Endodermal cell (in vitro differentiated cells): Measurements from ENCODE around the gene FYCO1. TPM values are rescaled to one million over a fixed set of nuclear protein-coding genes. Genes with fewer than 3 reads are reported as not detected.

Source experiments
- DNase-seq: peaks from one replicate; pipeline ENCODE4 v3.0.0-alpha.2; 2017
- H3K27ac ChIP-seq: 2 replicates; pipeline ENCODE4 v1.5.1; 2013; ENCODE audit warnings: mild to moderate bottlenecking, low read depth, low read length, moderate library complexity
- H3K27me3 ChIP-seq: 2 replicates; pipeline ENCODE4 v1.6.1; 2013; ENCODE audit warnings: mild to moderate bottlenecking, low read length, moderate library complexity; ENCODE audit not compliant: insufficient read depth, control insufficient read depth, poor library complexity, severe bottlenecking
- H3K36me3 ChIP-seq: 2 replicates; pipeline ENCODE4 v1.7.0; 2013; ENCODE audit warnings: mild to moderate bottlenecking, low read length, moderate library complexity; ENCODE audit not compliant: control insufficient read depth, insufficient read depth
- H3K4me1 ChIP-seq: one replicate; pipeline ENCODE4 v1.7.0; 2013; ENCODE audit warnings: low read length; ENCODE audit not compliant: control insufficient read depth, insufficient read depth
- H3K4me3 ChIP-seq: 2 replicates; pipeline ENCODE4 v1.5.1; 2013; ENCODE audit warnings: mild to moderate bottlenecking, low read length, moderate library complexity
- H3K9ac ChIP-seq: 2 replicates; pipeline ENCODE4 v1.6.1; 2013; ENCODE audit warnings: mild to moderate bottlenecking, low read length, moderate library complexity; ENCODE audit not compliant: poor library complexity, severe bottlenecking; ENCODE audit errors: extremely low read depth
- H3K9me3 ChIP-seq: 2 replicates; pipeline ENCODE4 v1.6.1; 2013; ENCODE audit warnings: mild to moderate bottlenecking, low read length, moderate library complexity; ENCODE audit not compliant: control insufficient read depth
- H3K27ac Mint-ChIP-seq: 2 replicates; pipeline ENCODE4 v1.8.0; 2020; ENCODE audit warnings: mixed read lengths
- H3K27me3 Mint-ChIP-seq: 2 replicates; pipeline ENCODE4 v1.8.0; 2021; ENCODE audit warnings: mild to moderate bottlenecking, mixed read lengths; ENCODE audit not compliant: insufficient read depth
- H3K36me3 Mint-ChIP-seq: 2 replicates; pipeline ENCODE4 v1.8.0; 2020; ENCODE audit warnings: low read depth, mixed read lengths
- H3K4me1 Mint-ChIP-seq: 2 replicates; pipeline ENCODE4 v1.8.0; 2020; ENCODE audit warnings: mixed read lengths
- H3K4me3 Mint-ChIP-seq: 2 replicates; pipeline ENCODE4 v1.8.0; 2020; ENCODE audit warnings: mild to moderate bottlenecking, moderate library complexity, mixed read lengths
- H3K9me3 Mint-ChIP-seq: 2 replicates; pipeline ENCODE4 v1.8.0; 2020; ENCODE audit warnings: mild to moderate bottlenecking, mixed read lengths
- WGBS, 2 experiments: methylation state at CpG; one replicate each; pipeline versions ENCODE4 v1.1.5 to v1.1.7; 2013; ENCODE audit warnings: missing lambda C conversion rate in 2 of 2, mixed read lengths in 1 of 2; ENCODE audit not compliant: insufficient coverage in 1 of 2, insufficient read length in 1 of 2; 5-methylcytosine and 5-hydroxymethylcytosine counted together
- total RNA-seq, 2 donors: library from RNA; stranded (reverse); fragmentation: NEBNext Ultra II Directional in 1 of 2; extraction: Animal tissue kit (Norgen Biotek cat#: 25700) in 1 of 2; gene quantifications; 2 replicates in 1 of 2; 3 replicates in 1 of 2; pipeline ENCODE4 v1.2.1, GENCODE V29; 2021
- TF ChIP-seq, protein P1 (sequence below): fragments of 200-600 bp; sonication (generic); conservative IDR thresholded peaks from 2 replicates; pipeline ENCODE4 v1.5.0; 2021; ENCODE audit warnings: antibody characterized with exemption, mild to moderate bottlenecking

Gene FYCO1
- total RNA-seq, 2 donors from 2014 or later, result 11.3 to 11.8 TPM

DNA sequence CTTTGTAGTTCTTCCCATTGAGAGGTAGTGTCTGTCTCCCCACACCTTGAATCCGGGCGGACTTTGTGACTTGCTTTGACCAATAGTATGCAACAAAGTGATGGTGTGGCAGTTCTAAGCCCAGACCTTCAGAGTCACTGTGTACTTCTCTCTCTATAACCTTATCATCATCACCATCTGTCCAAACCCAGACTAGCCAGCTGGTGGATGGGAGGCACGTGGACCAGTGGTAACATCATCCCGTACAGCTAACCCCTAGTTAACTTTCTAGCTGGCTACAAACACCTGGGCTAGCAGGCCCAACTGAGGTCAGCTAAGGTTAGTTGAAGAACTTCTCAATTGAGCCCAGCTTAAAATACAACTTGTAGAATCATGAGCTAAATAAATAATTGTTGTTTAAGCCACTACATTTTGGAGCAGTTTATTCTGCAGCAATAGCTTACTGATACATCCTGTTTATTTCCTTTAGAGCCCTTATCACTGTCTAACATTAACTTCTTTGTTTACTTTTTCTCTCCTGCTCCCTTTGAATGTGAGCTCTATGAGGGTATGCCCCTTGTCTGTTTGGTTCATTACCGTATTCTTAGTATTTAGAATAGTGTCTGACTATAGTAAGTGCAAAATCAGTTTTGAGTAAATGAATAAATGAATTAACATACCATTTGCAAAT, 120.8 kb downstream of the FYCO1 start:
- no peak overlapping the region for H3K9ac ChIP-seq
- no peaks in the 10 kb centered on the region for H3K4me1 ChIP-seq
- no peak overlapping the region for H3K4me3 Mint-ChIP-seq
- peaks cover 15% of the 10 kb centered on the region for H3K4me1 Mint-ChIP-seq
- no peak for DNase-seq
- no peak overlapping the region for H3K27ac ChIP-seq
- H3K36me3 Mint-ChIP-seq, result no peaks in the 10 kb centered on the region
- H3K27me3 Mint-ChIP-seq, result peaks cover 15% of the 10 kb centered on the region
- peaks cover 24% of the 10 kb centered on the region for H3K27me3 ChIP-seq
- H3K36me3 ChIP-seq, result no peaks in the 10 kb centered on the region
- TF ChIP-seq, protein P1, sequence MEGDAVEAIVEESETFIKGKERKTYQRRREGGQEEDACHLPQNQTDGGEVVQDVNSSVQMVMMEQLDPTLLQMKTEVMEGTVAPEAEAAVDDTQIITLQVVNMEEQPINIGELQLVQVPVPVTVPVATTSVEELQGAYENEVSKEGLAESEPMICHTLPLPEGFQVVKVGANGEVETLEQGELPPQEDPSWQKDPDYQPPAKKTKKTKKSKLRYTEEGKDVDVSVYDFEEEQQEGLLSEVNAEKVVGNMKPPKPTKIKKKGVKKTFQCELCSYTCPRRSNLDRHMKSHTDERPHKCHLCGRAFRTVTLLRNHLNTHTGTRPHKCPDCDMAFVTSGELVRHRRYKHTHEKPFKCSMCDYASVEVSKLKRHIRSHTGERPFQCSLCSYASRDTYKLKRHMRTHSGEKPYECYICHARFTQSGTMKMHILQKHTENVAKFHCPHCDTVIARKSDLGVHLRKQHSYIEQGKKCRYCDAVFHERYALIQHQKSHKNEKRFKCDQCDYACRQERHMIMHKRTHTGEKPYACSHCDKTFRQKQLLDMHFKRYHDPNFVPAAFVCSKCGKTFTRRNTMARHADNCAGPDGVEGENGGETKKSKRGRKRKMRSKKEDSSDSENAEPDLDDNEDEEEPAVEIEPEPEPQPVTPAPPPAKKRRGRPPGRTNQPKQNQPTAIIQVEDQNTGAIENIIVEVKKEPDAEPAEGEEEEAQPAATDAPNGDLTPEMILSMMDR, result no peak
- no peak overlapping the region for H3K27ac Mint-ChIP-seq
- H3K4me3 ChIP-seq, result no peak overlapping the region
- no peaks in the 10 kb centered on the region for H3K9me3 ChIP-seq
- 84 to 100% methylated on average over 1 to 5 of the region's 5 CpGs for whole genome bisulfite sequencing, 2 experiments
- no peaks in the 10 kb centered on the region for H3K9me3 Mint-ChIP-seq

DNA sequence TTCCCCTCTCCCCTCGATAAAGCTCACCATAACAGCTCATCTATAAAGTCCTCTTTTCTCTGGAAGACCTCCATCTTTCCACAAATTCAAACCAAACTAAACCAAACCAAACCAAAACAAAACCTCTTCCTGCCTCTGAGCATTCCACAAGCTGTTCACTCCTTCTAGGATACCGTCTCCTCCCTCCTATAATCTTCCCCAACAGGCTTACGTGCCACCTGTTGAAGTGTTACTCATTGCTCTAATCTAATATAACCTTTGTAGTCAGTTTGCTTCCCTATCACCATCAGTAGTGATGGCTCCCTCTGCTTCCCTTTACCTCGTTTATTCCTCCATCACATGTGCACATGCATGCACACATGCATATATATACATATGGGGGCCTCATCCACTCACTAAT, 122.0 kb downstream of the FYCO1 start:
- no peaks in the 10 kb centered on the region for H3K4me1 ChIP-seq
- Mint-ChIP-seq H3K36me3 (no peaks in the 10 kb centered on the region), H3K27ac (no peak overlapping the region), H3K9me3 (no peaks in the 10 kb centered on the region), H3K4me1 (peaks cover 15% of the 10 kb centered on the region), H3K27me3 (peaks cover 10% of the 10 kb centered on the region), H3K4me3 (no peak overlapping the region)
- H3K9ac ChIP-seq, result no peak overlapping the region
- H3K27me3 ChIP-seq, result peaks cover 20% of the 10 kb centered on the region
- H3K36me3 ChIP-seq, result no peaks in the 10 kb centered on the region
- no peak overlapping the region for H3K27ac ChIP-seq
- TF ChIP-seq, protein P1, result no peak
- no peak overlapping the region for H3K4me3 ChIP-seq
- WGBS, 2 experiments, result 83 to 86% methylated on average over 4 of the region's 4 CpGs
- H3K9me3 ChIP-seq, result no peaks in the 10 kb centered on the region
- no peak for DNase-seq

DNA sequence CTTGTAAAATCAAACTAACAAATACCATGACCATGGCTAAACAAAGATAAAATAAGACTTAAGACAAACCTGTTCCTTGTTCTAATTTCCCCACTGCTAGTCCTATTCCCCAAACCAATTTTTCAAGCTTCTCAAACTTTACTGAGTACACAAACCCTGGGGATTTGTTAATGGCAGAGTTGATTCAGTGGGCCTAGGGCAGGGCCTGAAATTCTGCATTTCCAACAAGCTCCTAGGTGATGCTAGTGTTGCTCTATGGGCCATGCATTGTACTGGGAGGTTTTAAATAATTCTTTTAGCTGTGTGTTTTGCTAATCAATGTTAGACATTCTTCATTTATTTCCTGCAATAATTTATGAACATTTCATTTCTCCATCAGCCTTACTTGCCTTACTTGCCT, 122.6 kb downstream of the FYCO1 start:
- Histone ChIP-seq H3K4me1 (no peaks in the 10 kb centered on the region), H3K27ac (no peak overlapping the region), H3K4me3 (no peak overlapping the region), H3K36me3 (no peaks in the 10 kb centered on the region), H3K9ac (no peak overlapping the region), H3K9me3 (no peaks in the 10 kb centered on the region), H3K27me3 (peaks cover 21% of the 10 kb centered on the region)
- TF ChIP-seq, protein P1, result no peak
- Mint-ChIP-seq H3K4me1 (peaks cover 15% of the 10 kb centered on the region), H3K27ac (no peak overlapping the region), H3K9me3 (no peaks in the 10 kb centered on the region), H3K4me3 (no peak overlapping the region), H3K36me3 (no peaks in the 10 kb centered on the region), H3K27me3 (peaks cover 10% of the 10 kb centered on the region)
- no peak for DNase-seq
